ENCODE measurements around the gene MCC.

- TF ChIP-seq CTCF (IDR thresholded peaks at IDR 0.05; ENCODE audit: insufficient read depth, low read length, poor library complexity, severe bottlenecking) (no peak), EZH2phosphoT487 (conservative IDR thresholded peaks at IDR 0.05; ENCODE audit: low read length) (no peak)
These were observed 237.8 kb downstream of the MCC start for GRCh38 chr5:113250341-113250953.
